ENCODE data around the gene NRG4. TPM values are rescaled to one million over a fixed set of nuclear protein-coding genes. Genes with fewer than 3 reads are reported as not detected.
"Not testable (repeated sequence)": the region's sequence is repeated elsewhere in the genome, so short reads cannot be mapped to it uniquely, and the experiment has no call there.

Gene NRG4
- total RNA-seq, 1 experiment from 2014 or later: 1.0 TPM

DNA sequence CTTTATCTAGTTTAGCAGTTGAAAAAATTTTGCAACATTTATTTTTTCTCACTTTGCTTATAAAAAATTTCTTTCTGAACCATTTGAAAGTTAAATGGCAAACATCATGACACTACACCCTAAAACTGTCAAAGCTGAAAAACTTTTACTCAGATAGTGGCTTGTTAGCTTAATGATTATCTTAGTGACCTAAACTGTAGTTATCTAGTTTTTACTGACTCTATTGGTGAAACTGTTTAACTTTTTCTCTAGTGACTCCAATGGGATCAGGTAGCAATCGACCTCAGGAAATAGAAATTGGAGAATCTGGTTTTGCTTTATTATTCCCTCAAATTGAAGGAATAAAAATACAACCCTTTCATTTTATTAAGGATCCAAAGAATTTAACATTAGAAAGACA is 95.2 kb downstream of the NRG4 start:
- BruUV-seq (replicated peaks): no TSS peak
- Histone ChIP-seq H3K4me2 (ENCODE audit: low read length) (no peak overlapping the region), H2AFZ (ENCODE audit: low read depth, low read length, poor library complexity, severe bottlenecking) (no peak overlapping the region), H3K79me2 (ENCODE audit: insufficient read depth, low read length) (peaks cover 80% of the 10 kb centered on the region), H3K4me1 (ENCODE audit: control insufficient read depth in 1 of 2, insufficient read depth in 2 of 2, low read length in 2 of 2) (no peaks in the 10 kb centered on the region), H3K9ac (ENCODE audit: low read length) (no peak overlapping the region), H4K20me1 (ENCODE audit: insufficient read depth) (no peaks in the 10 kb centered on the region), H3K36me3 (ENCODE audit: control insufficient read depth in 1 of 2, insufficient read depth in 2 of 2, low read length in 2 of 2) (peaks cover 30 to 36% of the 10 kb centered on the region in 2 experiments; a peak in 3 of 4 replicates), H3K9me2 (ENCODE audit: insufficient read depth) (no peaks in the 10 kb centered on the region), H3K4me3 (replicated peaks in 1 of 2; ENCODE audit: low read depth in 1 of 2, low read length in 2 of 2) (no peak overlapping the region), H3K27me3 (ENCODE audit: insufficient read depth, low read length) (no peaks in the 10 kb centered on the region), H3K9me3 (ENCODE audit: control insufficient read depth in 1 of 2, insufficient read depth in 1 of 2, low read depth in 1 of 2, low read length in 2 of 2) (no peaks in the 10 kb centered on the region), H3K27ac (ENCODE audit: low read depth, low read length) (no peak overlapping the region)
- intact Hi-C loops (cut with micrococcal nuclease): no loop called here
- CTCF ChIA-PET: no interaction called here
- DNase-seq (ENCODE audit: low read depth, low spot score) (no peak), ATAC-seq (no peak)
- POLR2A ChIA-PET: no interaction called here
- RAD21 ChIA-PET (ENCODE audit: low non-redundant PET in 1 of 2, low total read pairs in 2 of 2, uncharacterized antibody in 2 of 2, unreplicated experiment in 2 of 2): no interaction called here
- TF ChIP-seq SP1 (IDR thresholded peaks at IDR 0.05; ENCODE audit: low read depth): no peak
- TF ChIP-seq SIN3A (IDR thresholded peaks at IDR 0.05; ENCODE audit: low read depth): no peak
- TF ChIP-seq, protein P1, sequence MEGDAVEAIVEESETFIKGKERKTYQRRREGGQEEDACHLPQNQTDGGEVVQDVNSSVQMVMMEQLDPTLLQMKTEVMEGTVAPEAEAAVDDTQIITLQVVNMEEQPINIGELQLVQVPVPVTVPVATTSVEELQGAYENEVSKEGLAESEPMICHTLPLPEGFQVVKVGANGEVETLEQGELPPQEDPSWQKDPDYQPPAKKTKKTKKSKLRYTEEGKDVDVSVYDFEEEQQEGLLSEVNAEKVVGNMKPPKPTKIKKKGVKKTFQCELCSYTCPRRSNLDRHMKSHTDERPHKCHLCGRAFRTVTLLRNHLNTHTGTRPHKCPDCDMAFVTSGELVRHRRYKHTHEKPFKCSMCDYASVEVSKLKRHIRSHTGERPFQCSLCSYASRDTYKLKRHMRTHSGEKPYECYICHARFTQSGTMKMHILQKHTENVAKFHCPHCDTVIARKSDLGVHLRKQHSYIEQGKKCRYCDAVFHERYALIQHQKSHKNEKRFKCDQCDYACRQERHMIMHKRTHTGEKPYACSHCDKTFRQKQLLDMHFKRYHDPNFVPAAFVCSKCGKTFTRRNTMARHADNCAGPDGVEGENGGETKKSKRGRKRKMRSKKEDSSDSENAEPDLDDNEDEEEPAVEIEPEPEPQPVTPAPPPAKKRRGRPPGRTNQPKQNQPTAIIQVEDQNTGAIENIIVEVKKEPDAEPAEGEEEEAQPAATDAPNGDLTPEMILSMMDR (IDR thresholded peaks at IDR 0.05 in 2 of 3, conservative IDR thresholded peaks at IDR 0.05 in 1 of 3; ENCODE audit: borderline replicate concordance in 1 of 3, insufficient read depth in 1 of 3, low read depth in 2 of 3, low read length in 2 of 3): no peak
- TF ChIP-seq CBX3 (IDR thresholded peaks at IDR 0.05; ENCODE audit: low read depth): no peak
- TF ChIP-seq ELF1 (IDR thresholded peaks at IDR 0.05; ENCODE audit: borderline replicate concordance, low read depth): no peak
- TF ChIP-seq POLR2AphosphoS5 (IDR thresholded peaks at IDR 0.05; ENCODE audit: low read depth, low read length): no peak
- TF ChIP-seq, protein P2, sequence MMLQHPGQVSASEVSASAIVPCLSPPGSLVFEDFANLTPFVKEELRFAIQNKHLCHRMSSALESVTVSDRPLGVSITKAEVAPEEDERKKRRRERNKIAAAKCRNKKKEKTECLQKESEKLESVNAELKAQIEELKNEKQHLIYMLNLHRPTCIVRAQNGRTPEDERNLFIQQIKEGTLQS (IDR thresholded peaks at IDR 0.05): no peak
- TF ChIP-seq RAD21 (IDR thresholded peaks at IDR 0.05; ENCODE audit: low read depth): no peak
- no peak for TF ChIP-seq ZFX (IDR thresholded peaks at IDR 0.05)
- no peak for TF ChIP-seq POLR2A (IDR thresholded peaks at IDR 0.05; ENCODE audit: borderline replicate concordance, extremely low read depth, insufficient read depth, insufficient read length)

DNA sequence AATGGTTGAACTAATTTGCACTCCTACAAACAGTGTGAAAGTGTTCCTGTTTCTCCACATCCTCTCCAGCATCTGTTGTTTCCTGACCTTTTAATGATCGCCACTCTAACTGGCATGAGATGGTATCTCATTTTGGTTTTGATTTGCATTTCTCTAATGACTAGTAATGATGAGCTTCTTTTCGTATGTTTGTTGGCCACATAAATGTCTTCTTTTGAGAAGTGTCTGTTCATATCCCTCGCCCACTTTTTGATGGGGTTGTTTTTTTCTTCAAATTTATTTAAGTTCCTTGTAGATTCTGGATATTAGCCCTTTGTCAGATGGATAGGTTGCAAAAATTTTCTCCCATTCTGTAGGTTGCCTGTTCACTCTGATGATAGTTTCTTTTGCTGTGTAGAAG is 101.9 kb downstream of the NRG4 start:
- H3K9me3 ChIP-seq (ENCODE audit: control insufficient read depth in 1 of 2, insufficient read depth in 1 of 2, low read depth in 1 of 2, low read length in 2 of 2); H3K4me1 ChIP-seq (ENCODE audit: control insufficient read depth in 1 of 2, insufficient read depth in 2 of 2, low read length in 2 of 2); POLR2A ChIA-PET; H2AFZ ChIP-seq (ENCODE audit: low read depth, low read length, poor library complexity, severe bottlenecking); DNase-seq (ENCODE audit: low read depth, low spot score); H3K9me2 ChIP-seq (ENCODE audit: insufficient read depth); H3K27me3 ChIP-seq (ENCODE audit: insufficient read depth, low read length); BruUV-seq (replicated peaks); H3K4me3 ChIP-seq (replicated peaks in 1 of 2; ENCODE audit: low read depth in 1 of 2, low read length in 2 of 2); H3K4me2 ChIP-seq (ENCODE audit: low read length); intact Hi-C loops (cut with micrococcal nuclease); RAD21 ChIA-PET (ENCODE audit: low non-redundant PET in 1 of 2, low total read pairs in 2 of 2, uncharacterized antibody in 2 of 2, unreplicated experiment in 2 of 2); ATAC-seq; H3K27ac ChIP-seq (ENCODE audit: low read depth, low read length); H3K9ac ChIP-seq (ENCODE audit: low read length); CTCF ChIA-PET; H4K20me1 ChIP-seq (ENCODE audit: insufficient read depth): not testable (repeated sequence)
- Histone ChIP-seq H3K79me2 (ENCODE audit: insufficient read depth, low read length) (peaks cover 98% of the 10 kb centered on the region), H3K36me3 (ENCODE audit: control insufficient read depth in 1 of 2, insufficient read depth in 2 of 2, low read length in 2 of 2) (peaks cover 32 to 63% of the 10 kb centered on the region in 2 experiments)

Data from HCT116 (cell line).